Colon (tissue), 2 donors: ENCODE results near the gene HSPG2.
"Not testable (repeated sequence)": the region's sequence is repeated elsewhere in the genome, so short reads cannot be mapped to it uniquely, and the experiment has no call there.

Experiments used
- FAIRE-seq: peaks from 2 replicates; lab custom pipeline; 2012; peaks lifted over from hg19 to GRCh38; lab: Jason Lieb, UNC
- donor health status: control.
- donor health status: control.

The HSPG2 gene

GRCh38 chr1:21823980-21824702 lies 113.0 kb downstream of the HSPG2 start:
- no peak for FAIRE-seq

- FAIRE-seq: no peak
These were observed 113.7 kb downstream of the HSPG2 start for GRCh38 chr1:21823206-21823979.

GRCh38 chr1:21822349-21822748 lies 114.8 kb downstream of the HSPG2 start:
- no peak for FAIRE-seq

GRCh38 chr1:21821385-21822019 lies 115.6 kb downstream of the HSPG2 start:
- no peak for FAIRE-seq

GRCh38 chr1:21820597-21821232 lies 116.4 kb downstream of the HSPG2 start:
- no peak for FAIRE-seq

GRCh38 chr1:21818656-21819055 lies 118.5 kb downstream of the HSPG2 start:
- no peak for FAIRE-seq

- FAIRE-seq: no peak
These were observed 120.4 kb downstream of the HSPG2 start for GRCh38 chr1:21816602-21817302.

GRCh38 chr1:21815724-21816321 lies 121.3 kb downstream of the HSPG2 start:
- no peak for FAIRE-seq

- no peak for FAIRE-seq
These were observed 122.0 kb downstream of the HSPG2 start for GRCh38 chr1:21814981-21815582.

- no peak for FAIRE-seq
These were observed 122.7 kb downstream of the HSPG2 start for GRCh38 chr1:21814241-21814918.

- no peak for FAIRE-seq
These were observed 123.6 kb downstream of the HSPG2 start for GRCh38 chr1:21813542-21813941.

GRCh38 chr1:21811875-21812305 lies 125.2 kb downstream of the HSPG2 start, which contains the start of gene LDLRAD2:
Gene LDLRAD2, plus strand, starts transcription at chr1:21812265. Its CDS starts 187 bp downstream, at chr1:21812452.
- FAIRE-seq: no peak

- FAIRE-seq: no peak
These were observed 132.6 kb downstream of the HSPG2 start for GRCh38 chr1:21804536-21804935.

GRCh38 chr1:21801100-21801499 lies 136.0 kb downstream of the HSPG2 start:
- FAIRE-seq: no peak

GRCh38 chr1:21799730-21800129 lies 137.4 kb downstream of the HSPG2 start:
- FAIRE-seq: no peak

- no peak for FAIRE-seq
These were observed 142.0 kb downstream of the HSPG2 start for GRCh38 chr1:21795075-21795474.

- FAIRE-seq: no peak
These were observed 142.5 kb downstream of the HSPG2 start for GRCh38 chr1:21794656-21795055.

GRCh38 chr1:21793104-21793503 lies 144.0 kb downstream of the HSPG2 start:
- no peak for FAIRE-seq

GRCh38 chr1:21786640-21787039 lies 150.5 kb downstream of the HSPG2 start:
- FAIRE-seq: no peak

- not testable (repeated sequence) for FAIRE-seq
These were observed 151.3 kb downstream of the HSPG2 start for GRCh38 chr1:21785764-21786163.
